Caco-2 (cell line): Measurements from ENCODE around the gene EGFL8. TPM values are rescaled to one million over a fixed set of nuclear protein-coding genes. Genes with fewer than 3 reads are reported as not detected.
"Not testable (repeated sequence)": the region's sequence is repeated elsewhere in the genome, so short reads cannot be mapped to it uniquely, and the experiment has no call there.

Source experiments
- BruUV-seq: library from RNA; stranded (reverse); fragments of 400-500 nt; replicated peaks from 2 replicates; lab custom pipeline; 2021; lab: Mats Ljungman, UMichigan
- CTCF ChIA-PET: fragments of 300-600 bp; sonication (Branson Sonifier 250); formaldehyde crosslinking; loops from one replicate; lab custom pipeline; 2022; ENCODE audit warnings: antibody characterized with exemption; lab: Charles Lee
- POLR2A ChIA-PET: fragments of 300-600 bp; sonication (Branson Sonifier 250); formaldehyde crosslinking; loops from one replicate; lab custom pipeline; 2022; ENCODE audit warnings: antibody characterized with exemption; lab: Charles Lee
- DNase-seq, 2 experiments: peaks; one replicate each; pipeline versions ENCODE4 v3.0.0 to v3.0.0-alpha.2; 2020 to 2022
- H3K27me3 ChIP-seq: replicated peaks from 2 replicates; pipeline ENCODE4 v1.6.0; 2011; ENCODE audit warnings: low read length; ENCODE audit not compliant: control insufficient read depth, insufficient read depth
- H3K36me3 ChIP-seq: 2 replicates; pipeline ENCODE4 v1.5.1; 2011; ENCODE audit warnings: low read length; ENCODE audit not compliant: control insufficient read depth, insufficient read depth
- H3K4me1 ChIP-seq: fragments of 250-450 bp; sonication (Bioruptor Pico); 2 replicates; pipeline ENCODE4 v1.5.1; 2020; ENCODE audit warnings: mild to moderate bottlenecking
- H3K4me3 ChIP-seq: 2 replicates; pipeline ENCODE4 v1.5.1; 2011; ENCODE audit warnings: low read depth, mild to moderate bottlenecking, control low read depth, low read length
- H3K9me3 ChIP-seq: fragments of 250-450 bp; sonication (Bioruptor Pico); 2 replicates; pipeline ENCODE4 v1.5.1; 2020; ENCODE audit warnings: mild to moderate bottlenecking, moderate library complexity
- H3K27ac Mint-ChIP-seq: one replicate; pipeline ENCODE4 v1.8.0; 2022; ENCODE audit warnings: mixed read lengths; ENCODE audit not compliant: unreplicated experiment
- H3K27me3 Mint-ChIP-seq: one replicate; pipeline ENCODE4 v1.8.0; 2022; ENCODE audit warnings: mixed read lengths; ENCODE audit not compliant: insufficient read depth, unreplicated experiment
- H3K36me3 Mint-ChIP-seq: one replicate; pipeline ENCODE4 v1.8.0; 2022; ENCODE audit warnings: mild to moderate bottlenecking, mixed read lengths; ENCODE audit not compliant: insufficient read depth, unreplicated experiment
- H3K4me1 Mint-ChIP-seq: one replicate; pipeline ENCODE4 v1.8.0; 2022; ENCODE audit warnings: low read depth, mixed read lengths; ENCODE audit not compliant: unreplicated experiment
- H3K4me3 Mint-ChIP-seq: one replicate; pipeline ENCODE4 v1.8.0; 2022; ENCODE audit warnings: mild to moderate bottlenecking, moderate library complexity, mixed read lengths; ENCODE audit not compliant: unreplicated experiment
- H3K9me3 Mint-ChIP-seq: one replicate; pipeline ENCODE4 v1.8.0; 2022; ENCODE audit warnings: mixed read lengths; ENCODE audit not compliant: unreplicated experiment
- CTCF ChIP-seq, 2 experiments: fragments of 200-600 bp in 1 of 2; IDR thresholded peaks; 1 replicate in 1 of 2; 2 replicates in 1 of 2; pipeline versions ENCODE4 v1.5.1 to v1.8.0; 2011 to 2022; ENCODE audit warnings: antibody characterized with exemption in 1 of 2, control low read depth in 1 of 2, inconsistent platforms in 1 of 2, low read depth in 1 of 2, low read length in 1 of 2, mild to moderate bottlenecking in 1 of 2, moderate library complexity in 1 of 2; ENCODE audit not compliant: insufficient read depth in 1 of 2, severe bottlenecking in 1 of 2, unreplicated experiment in 1 of 2
- intact Hi-C: fragments of 100-400 bp; cut with micrococcal nuclease; formaldehyde crosslinking; loops from one replicate; pipeline ENCODE4 v1.10.0; 2022; ENCODE audit not compliant: unreplicated experiment
- total RNA-seq: library from RNA; stranded (reverse); gene quantifications from 2 replicates; pipeline ENCODE4 v1.2.3, GENCODE V29; 2022

Gene EGFL8
- total RNA-seq, 1 experiment from 2014 or later: 45.0 TPM

- Histone ChIP-seq H3K27me3 (no peaks in the 10 kb centered on the region), H3K4me1 (peaks cover 27% of the 10 kb centered on the region), H3K4me3 (no peak overlapping the region), H3K36me3 (peaks cover 2% of the 10 kb centered on the region; the same call in 1 of the 2 replicates), H3K9me3 (no peaks in the 10 kb centered on the region)
- peaks cover 23% of the 10 kb centered on the region for H3K4me1 Mint-ChIP-seq
- ChIA-PET CTCF (no interaction called here), POLR2A (interaction anchor here (0.6 to 2.1 kb wide), 2 partner anchors 8 to 784 kb away, joined by 3 to 7 read pairs; no protein-coding TSS in a partner anchor)
- no peak for DNase-seq
- no peak for TF ChIP-seq CTCF (IDR thresholded peaks at IDR 0.05; ENCODE audit: insufficient read depth in 1 of 2, low read depth in 1 of 2, low read length in 1 of 2, severe bottlenecking in 1 of 2, unreplicated experiment in 1 of 2)
- no peak overlapping the region for H3K27ac Mint-ChIP-seq
- intact Hi-C loops: no loop called here
- no peaks in the 10 kb centered on the region for H3K27me3 Mint-ChIP-seq
- H3K9me3 Mint-ChIP-seq: no peaks in the 10 kb centered on the region
- H3K36me3 Mint-ChIP-seq: peaks cover 47% of the 10 kb centered on the region
- H3K4me3 Mint-ChIP-seq: peak overlapping the region; percentile 16
- no TSS peak for BruUV-seq
Measured at GRCh38 chr6:32187009-32187709, 22.8 kb downstream of the EGFL8 start.

- peak overlapping the region; percentile 16 for H3K4me3 Mint-ChIP-seq
- H3K27me3 Mint-ChIP-seq, H3K27me3 ChIP-seq, H3K4me3 ChIP-seq, DNase-seq, H3K9me3 Mint-ChIP-seq, H3K9me3 ChIP-seq, H3K27ac Mint-ChIP-seq, H3K36me3 ChIP-seq, BruUV-seq, intact Hi-C loops: not testable (repeated sequence)
- peaks cover 23% of the 10 kb centered on the region for H3K4me1 Mint-ChIP-seq
- ChIA-PET POLR2A (interaction anchor here (2.1 kb wide), 1 partner anchor 8 kb away, joined by 7 read pairs; no protein-coding TSS in a partner anchor), CTCF (interaction anchor here (0.6 kb wide), 1 partner anchor 69 kb away, joined by 3 read pairs; no protein-coding TSS in a partner anchor)
- H3K4me1 ChIP-seq: peaks cover 27% of the 10 kb centered on the region
- H3K36me3 Mint-ChIP-seq: peaks cover 42% of the 10 kb centered on the region
Measured at GRCh38 chr6:32187725-32188380, 23.5 kb downstream of the EGFL8 start.

- Mint-ChIP-seq H3K27ac (peak overlapping the region; percentile 90), H3K9me3 (no peaks in the 10 kb centered on the region), H3K4me1 (peaks cover 23% of the 10 kb centered on the region), H3K4me3 (peak overlapping the region; percentile 83), H3K36me3 (peaks cover 41% of the 10 kb centered on the region), H3K27me3 (no peaks in the 10 kb centered on the region)
- Histone ChIP-seq H3K9me3 (no peaks in the 10 kb centered on the region), H3K4me1 (peaks cover 27% of the 10 kb centered on the region), H3K27me3 (no peaks in the 10 kb centered on the region), H3K4me3 (peak overlapping the region; percentile 62), H3K36me3 (peaks cover 2% of the 10 kb centered on the region; the same call in 1 of the 2 replicates)
- no peak for DNase-seq
- no peak for TF ChIP-seq CTCF (IDR thresholded peaks at IDR 0.05; ENCODE audit: insufficient read depth in 1 of 2, low read depth in 1 of 2, low read length in 1 of 2, severe bottlenecking in 1 of 2, unreplicated experiment in 1 of 2)
- BruUV-seq: no TSS peak
- intact Hi-C loops: no loop called here
- ChIA-PET CTCF (interaction anchor here (0.6 kb wide), 1 partner anchor 69 kb away, joined by 3 read pairs; no protein-coding TSS in a partner anchor), POLR2A (no interaction called here)
Measured at GRCh38 chr6:32188381-32189068, 24.1 kb downstream of the EGFL8 start.
